ENCODE data around the gene TP53I11. TPM values are rescaled to one million over a fixed set of nuclear protein-coding genes. Genes with fewer than 3 reads are reported as not detected.

Gene TP53I11
- total RNA-seq, 1 experiment from 2014 or later, result 46.9 TPM

DNA sequence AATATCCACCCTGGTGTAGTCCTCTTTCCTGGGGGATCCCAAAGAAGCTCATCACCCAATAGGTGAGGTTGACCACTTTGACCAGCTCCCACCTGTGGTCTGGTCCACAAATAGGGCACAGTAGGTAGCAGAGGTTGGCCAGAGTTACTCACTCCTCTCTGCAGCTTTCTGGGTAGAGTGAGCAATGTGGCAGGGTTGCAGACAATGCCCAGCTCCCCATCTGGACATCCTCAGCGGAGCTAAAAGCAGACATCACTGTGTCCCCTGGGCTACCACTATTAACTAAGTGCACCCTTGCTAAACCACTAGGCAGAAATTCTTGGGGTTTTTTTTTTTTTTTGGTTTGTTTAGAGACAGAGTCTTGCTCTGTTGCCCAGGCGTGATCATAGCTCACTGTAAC, 48.4 kb upstream of the TP53I11 start:
- Histone ChIP-seq H3K4me1 (ENCODE audit: control insufficient read depth in 1 of 2, insufficient read depth in 2 of 2, low read length in 2 of 2) (no peaks in the 10 kb centered on the region; a peak in 1 of 4 replicates), H3K9me2 (ENCODE audit: insufficient read depth) (no peaks in the 10 kb centered on the region), H3K9ac (ENCODE audit: low read length) (no peak overlapping the region), H3K4me3 (replicated peaks in 1 of 2; ENCODE audit: low read depth in 1 of 2, low read length in 2 of 2) (no peak overlapping the region), H3K27ac (ENCODE audit: low read depth, low read length) (no peak overlapping the region), H3K79me2 (ENCODE audit: insufficient read depth, low read length) (no peaks in the 10 kb centered on the region), H3K4me2 (ENCODE audit: low read length) (no peak overlapping the region), H3K27me3 (ENCODE audit: insufficient read depth, low read length) (peaks cover 7% of the 10 kb centered on the region), H2AFZ (ENCODE audit: low read depth, low read length, poor library complexity, severe bottlenecking) (no peak overlapping the region), H3K9me3 (ENCODE audit: control insufficient read depth in 1 of 2, insufficient read depth in 1 of 2, low read depth in 1 of 2, low read length in 2 of 2) (no peaks in the 10 kb centered on the region), H3K36me3 (ENCODE audit: control insufficient read depth in 1 of 2, insufficient read depth in 2 of 2, low read length in 2 of 2) (no peaks in the 10 kb centered on the region), H4K20me1 (ENCODE audit: insufficient read depth) (no peaks in the 10 kb centered on the region)
- POLR2A ChIA-PET, result no interaction called here
- RAD21 ChIA-PET (ENCODE audit: low non-redundant PET in 1 of 2, low total read pairs in 2 of 2, uncharacterized antibody in 2 of 2, unreplicated experiment in 2 of 2), result no interaction called here
- no peak for TF ChIP-seq POLR2AphosphoS5 (IDR thresholded peaks at IDR 0.05; ENCODE audit: low read depth, low read length)
- TF ChIP-seq ZNF274 (IDR thresholded peaks at IDR 0.05; ENCODE audit: low read depth, low read length), result no peak
- ATAC-seq (no peak), DNase-seq (ENCODE audit: low read depth, low spot score) (no peak)
- BruUV-seq (replicated peaks), result no TSS peak
- CTCF ChIA-PET, result interaction anchor here (0.7 kb wide), 1 partner anchor 9 kb away, joined by 3 read pairs; no protein-coding TSS in a partner anchor
- intact Hi-C loops (cut with micrococcal nuclease), result no loop called here

DNA sequence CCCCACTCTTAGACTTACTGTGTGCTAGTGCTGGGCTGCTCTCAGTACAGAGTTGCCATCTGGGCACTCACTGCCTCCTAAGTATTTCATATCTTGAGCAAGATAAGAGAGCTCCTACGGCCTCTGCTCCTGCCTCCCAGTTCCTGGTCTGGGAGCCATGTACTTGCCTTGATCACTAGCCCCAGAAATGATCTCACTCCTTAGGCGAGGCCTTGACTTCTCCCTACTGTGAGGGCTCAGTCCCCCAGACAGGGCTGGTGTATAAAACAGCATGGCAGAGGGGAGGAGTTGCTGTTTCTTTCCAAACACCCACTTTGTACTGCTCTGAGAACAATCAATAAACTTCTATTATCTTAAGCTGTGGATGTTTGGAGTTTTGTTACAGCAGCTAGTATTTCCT, 47.4 kb upstream of the TP53I11 start:
- H3K4me3 ChIP-seq (replicated peaks in 1 of 2; ENCODE audit: low read depth in 1 of 2, low read length in 2 of 2), result no peak overlapping the region
- no TSS peak for BruUV-seq (replicated peaks)
- no peak overlapping the region for H3K4me2 ChIP-seq (ENCODE audit: low read length)
- H3K79me2 ChIP-seq (ENCODE audit: insufficient read depth, low read length), result no peaks in the 10 kb centered on the region
- no peaks in the 10 kb centered on the region; a peak in 1 of 4 replicates for H3K4me1 ChIP-seq (ENCODE audit: control insufficient read depth in 1 of 2, insufficient read depth in 2 of 2, low read length in 2 of 2)
- TF ChIP-seq ZNF274 (IDR thresholded peaks at IDR 0.05; ENCODE audit: low read depth, low read length) (no peak), JUND (IDR thresholded peaks at IDR 0.05) (no peak), ELF1 (IDR thresholded peaks at IDR 0.05; ENCODE audit: borderline replicate concordance, low read depth) (no peak)
- TF ChIP-seq, protein P1, sequence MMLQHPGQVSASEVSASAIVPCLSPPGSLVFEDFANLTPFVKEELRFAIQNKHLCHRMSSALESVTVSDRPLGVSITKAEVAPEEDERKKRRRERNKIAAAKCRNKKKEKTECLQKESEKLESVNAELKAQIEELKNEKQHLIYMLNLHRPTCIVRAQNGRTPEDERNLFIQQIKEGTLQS (IDR thresholded peaks at IDR 0.05), result no peak
- no peak overlapping the region for H3K9ac ChIP-seq (ENCODE audit: low read length)
- H4K20me1 ChIP-seq (ENCODE audit: insufficient read depth), result no peaks in the 10 kb centered on the region
- no peak for ATAC-seq
- no peaks in the 10 kb centered on the region for H3K9me3 ChIP-seq (ENCODE audit: control insufficient read depth in 1 of 2, insufficient read depth in 1 of 2, low read depth in 1 of 2, low read length in 2 of 2)
- H3K27ac ChIP-seq (ENCODE audit: low read depth, low read length), result no peak overlapping the region
- peaks cover 6% of the 10 kb centered on the region for H3K27me3 ChIP-seq (ENCODE audit: insufficient read depth, low read length)
- RAD21 ChIA-PET (ENCODE audit: low non-redundant PET in 1 of 2, low total read pairs in 2 of 2, uncharacterized antibody in 2 of 2, unreplicated experiment in 2 of 2), result no interaction called here
- no peaks in the 10 kb centered on the region for H3K36me3 ChIP-seq (ENCODE audit: control insufficient read depth in 1 of 2, insufficient read depth in 2 of 2, low read length in 2 of 2)
- no peak overlapping the region for H2AFZ ChIP-seq (ENCODE audit: low read depth, low read length, poor library complexity, severe bottlenecking)
- POLR2A ChIA-PET, result no interaction called here
- DNase-seq (ENCODE audit: low read depth, low spot score), result no peak
- CTCF ChIA-PET, result no interaction called here
- intact Hi-C loops (cut with micrococcal nuclease), result no loop called here
- no peaks in the 10 kb centered on the region for H3K9me2 ChIP-seq (ENCODE audit: insufficient read depth)

Measured in HCT116 (cell line).